GM08714 (cell line): Measurements from ENCODE around the gene SLC11A2.
"Not testable (repeated sequence)": the region's sequence is repeated elsewhere in the genome, so short reads cannot be mapped to it uniquely, and the experiment has no call there.

Experiments used
- H3K4me3 ChIP-seq: fragments of 200-500 bp; sonication (Bioruptor generic); 2 replicates; pipeline ENCODE4 v1.5.1; 2014; ENCODE audit warnings: mild to moderate bottlenecking, low read length, inconsistent platforms
- ZNF274 ChIP-seq: IDR thresholded peaks from 2 replicates; pipeline ENCODE4 v1.6.1; 2012; ENCODE audit warnings: mild to moderate bottlenecking, low read depth, low read length

The SLC11A2 gene

GRCh38 chr12:50953047-50953446 lies 73.1 kb downstream of the SLC11A2 start:
- no peak for TF ChIP-seq ZNF274
- H3K4me3 ChIP-seq = no peak overlapping the region

- no peak for TF ChIP-seq ZNF274
- no peak within 1 kb of the TSS for H3K4me3 ChIP-seq
These were observed 73.7 kb downstream of the SLC11A2 start, which contains the start of gene HIGD1C for GRCh38 chr12:50952510-50952909. Gene HIGD1C (plus strand): TSS chr12:50952544. CDS start chr12:50953999, 1,455 bp downstream.

- H3K4me3 ChIP-seq = no peak overlapping the region
- no peak for TF ChIP-seq ZNF274
These were observed 75.1 kb downstream of the SLC11A2 start for GRCh38 chr12:50951112-50951511.

- H3K4me3 ChIP-seq = no peak overlapping the region
- no peak for TF ChIP-seq ZNF274
These were observed 76.3 kb downstream of the SLC11A2 start for GRCh38 chr12:50949801-50950302.

- no peak overlapping the region for H3K4me3 ChIP-seq
- TF ChIP-seq ZNF274 = no peak
These were observed 77.4 kb downstream of the SLC11A2 start for GRCh38 chr12:50948798-50949197.

GRCh38 chr12:50947933-50948626 lies 78.1 kb downstream of the SLC11A2 start:
- no peak for TF ChIP-seq ZNF274
- no peak overlapping the region for H3K4me3 ChIP-seq

- no peak for TF ChIP-seq ZNF274
- H3K4me3 ChIP-seq = no peak overlapping the region
These were observed 88.5 kb downstream of the SLC11A2 start for GRCh38 chr12:50937653-50938052.

- no peak overlapping the region for H3K4me3 ChIP-seq
- no peak for TF ChIP-seq ZNF274
These were observed 89.2 kb downstream of the SLC11A2 start for GRCh38 chr12:50936821-50937530.

GRCh38 chr12:50934981-50935807 lies 91.0 kb downstream of the SLC11A2 start:
- no peak overlapping the region for H3K4me3 ChIP-seq
- no peak for TF ChIP-seq ZNF274

- no peak overlapping the region for H3K4me3 ChIP-seq
These were observed 91.8 kb downstream of the SLC11A2 start for GRCh38 chr12:50934371-50934851.

GRCh38 chr12:50933459-50934124 lies 92.6 kb downstream of the SLC11A2 start:
- H3K4me3 ChIP-seq = no peak overlapping the region
- TF ChIP-seq ZNF274 = no peak

More at GRCh38 chr12:50934371-50934851, 91.8 kb downstream of the SLC11A2 start:
- TF ChIP-seq ZNF274 = no peak

GRCh38 chr12:50932787-50933280 lies 93.3 kb downstream of the SLC11A2 start:
- H3K4me3 ChIP-seq = no peak overlapping the region
- TF ChIP-seq ZNF274 = no peak

- H3K4me3 ChIP-seq = not testable (repeated sequence)
These were observed 95.7 kb downstream of the SLC11A2 start for GRCh38 chr12:50930477-50930876.
